Mammary epithelial cell (primary cell): Measurements from ENCODE around the gene ZNF536.

Experiments used
- EZH2 ChIP-seq: IDR thresholded peaks from 2 replicates; pipeline ENCODE4 v1.6.1; 2012; ENCODE audit warnings: low read length, inconsistent platforms, borderline replicate concordance
- TF ChIP-seq, protein P1 (sequence below), 2 donors: IDR thresholded peaks in 1 of 2; conservative IDR thresholded peaks in 1 of 2; 2 replicates each; pipeline ENCODE4 v1.5.1; 2011 to 2012; ENCODE audit warnings: inconsistent platforms in 2 of 2, low read length in 2 of 2, mild to moderate bottlenecking in 2 of 2, control low read depth in 1 of 2, low read depth in 1 of 2; ENCODE audit not compliant: insufficient read depth in 1 of 2; ENCODE audit errors: extremely low read depth in 1 of 2

DNA sequence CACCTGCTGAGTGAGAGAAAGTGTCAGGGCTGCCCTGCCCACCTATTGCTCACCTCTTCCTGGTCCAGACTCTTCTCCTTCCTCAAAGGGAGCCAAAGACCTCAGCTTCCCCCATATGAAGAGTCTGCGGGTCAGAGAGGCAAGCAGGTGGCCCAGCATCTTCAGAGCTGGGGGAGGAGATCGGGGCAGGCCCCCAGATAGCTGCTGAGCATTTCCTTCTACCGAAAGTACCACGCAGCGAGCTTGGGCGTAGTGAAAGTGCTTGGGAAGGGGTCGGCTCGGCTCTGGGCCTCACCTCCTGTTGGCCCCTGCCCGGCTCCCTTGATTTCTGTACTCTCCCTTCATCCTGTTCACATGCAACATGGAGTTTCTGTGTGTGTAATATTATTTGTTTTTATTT, 12.2 kb upstream of the ZNF536 start:
- TF ChIP-seq, protein P1, sequence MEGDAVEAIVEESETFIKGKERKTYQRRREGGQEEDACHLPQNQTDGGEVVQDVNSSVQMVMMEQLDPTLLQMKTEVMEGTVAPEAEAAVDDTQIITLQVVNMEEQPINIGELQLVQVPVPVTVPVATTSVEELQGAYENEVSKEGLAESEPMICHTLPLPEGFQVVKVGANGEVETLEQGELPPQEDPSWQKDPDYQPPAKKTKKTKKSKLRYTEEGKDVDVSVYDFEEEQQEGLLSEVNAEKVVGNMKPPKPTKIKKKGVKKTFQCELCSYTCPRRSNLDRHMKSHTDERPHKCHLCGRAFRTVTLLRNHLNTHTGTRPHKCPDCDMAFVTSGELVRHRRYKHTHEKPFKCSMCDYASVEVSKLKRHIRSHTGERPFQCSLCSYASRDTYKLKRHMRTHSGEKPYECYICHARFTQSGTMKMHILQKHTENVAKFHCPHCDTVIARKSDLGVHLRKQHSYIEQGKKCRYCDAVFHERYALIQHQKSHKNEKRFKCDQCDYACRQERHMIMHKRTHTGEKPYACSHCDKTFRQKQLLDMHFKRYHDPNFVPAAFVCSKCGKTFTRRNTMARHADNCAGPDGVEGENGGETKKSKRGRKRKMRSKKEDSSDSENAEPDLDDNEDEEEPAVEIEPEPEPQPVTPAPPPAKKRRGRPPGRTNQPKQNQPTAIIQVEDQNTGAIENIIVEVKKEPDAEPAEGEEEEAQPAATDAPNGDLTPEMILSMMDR (conservative IDR thresholded peaks at IDR 0.05 in 1 of 2, IDR thresholded peaks at IDR 0.05 in 1 of 2; ENCODE audit: extremely low read depth in 1 of 2, insufficient read depth in 1 of 2, low read depth in 1 of 2, low read length in 2 of 2): no peak
- no peak for TF ChIP-seq EZH2
